Natural killer cell (primary cell): ENCODE data around the gene SPATA12. TPM values are rescaled to one million over a fixed set of nuclear protein-coding genes. Genes with fewer than 3 reads are reported as not detected.

Source experiments
- ATAC-seq, 3 donors: fragments of 150-1000 bp in 2 of 3; fragments of 200-7000 bp in 1 of 3; cut with Tn5 transposase; 1 replicate in 1 of 3; 2 replicates in 2 of 3; pipeline ENCODE4 v1.10.0; 2021; ENCODE audit warnings: mild to moderate bottlenecking in 2 of 3, moderate library complexity in 2 of 3
- DNase-seq, 2 donors: peaks; one replicate each; pipeline versions ENCODE4 v3.0.0 to v3.0.0-alpha.2; 2013 to 2021; ENCODE audit warnings: mixed read lengths in 1 of 2
- H3K27ac ChIP-seq: one replicate; pipeline ENCODE4 v1.5.1; 2013; ENCODE audit warnings: mild to moderate bottlenecking, low read length
- H3K27me3 ChIP-seq: one replicate; pipeline ENCODE4 v1.6.1; 2013; ENCODE audit warnings: low read length; ENCODE audit not compliant: control insufficient read depth, insufficient read depth
- H3K36me3 ChIP-seq: one replicate; pipeline ENCODE4 v1.6.1; 2013; ENCODE audit warnings: low read length; ENCODE audit not compliant: control insufficient read depth, insufficient read depth
- H3K4me1 ChIP-seq: one replicate; pipeline ENCODE4 v1.6.1; 2013; ENCODE audit warnings: low read length; ENCODE audit not compliant: control insufficient read depth, insufficient read depth
- H3K4me3 ChIP-seq: one replicate; pipeline ENCODE4 v1.5.1; 2013; ENCODE audit warnings: low read length
- H3K9me3 ChIP-seq: one replicate; pipeline ENCODE4 v1.6.1; 2013; ENCODE audit warnings: low read length; ENCODE audit not compliant: control insufficient read depth, insufficient read depth
- H3K27ac Mint-ChIP-seq, 2 donors: one replicate each; pipeline ENCODE4 v1.8.0; 2022; ENCODE audit warnings: mild to moderate bottlenecking in 2 of 2, mixed read lengths in 2 of 2, moderate library complexity in 1 of 2
- H3K27me3 Mint-ChIP-seq, 2 donors: one replicate each; pipeline ENCODE4 v1.8.0; 2022; ENCODE audit warnings: low read depth in 2 of 2, mixed read lengths in 2 of 2
- H3K36me3 Mint-ChIP-seq: one replicate; pipeline ENCODE4 v1.8.0; 2022; ENCODE audit warnings: mixed read lengths
- H3K4me1 Mint-ChIP-seq, 2 donors: one replicate each; pipeline ENCODE4 v1.8.0; 2022; ENCODE audit warnings: mixed read lengths in 2 of 2
- H3K4me3 Mint-ChIP-seq: one replicate; pipeline ENCODE4 v1.8.0; 2022; ENCODE audit warnings: mild to moderate bottlenecking, moderate library complexity, mixed read lengths
- H3K9me3 Mint-ChIP-seq, 2 donors: one replicate each; pipeline ENCODE4 v1.8.0; 2022; ENCODE audit warnings: mixed read lengths in 2 of 2
- WGBS: methylation state at CpG from one replicate; pipeline ENCODE4 v1.1.7; 2013; ENCODE audit warnings: missing lambda C conversion rate; ENCODE audit not compliant: insufficient coverage; 5-methylcytosine and 5-hydroxymethylcytosine counted together
- intact Hi-C: fragments of 100-400 bp; cut with micrococcal nuclease; formaldehyde crosslinking; loops from one replicate; pipeline ENCODE4 v1.14.2; 2022
- total RNA-seq, 4 donors: library from RNA; stranded (reverse); fragments of 120-200 nt in 1 of 4; gene quantifications; one replicate each; pipeline versions ENCODE4 v1.2.3 to v1.2.4, GENCODE V29; 2013 to 2022
- TF ChIP-seq, protein P1 (sequence below): fragments of 200-600 bp; IDR thresholded peaks from one replicate; pipeline ENCODE4 v1.8.0; 2022; ENCODE audit warnings: antibody characterized with exemption

Gene SPATA12
- total RNA-seq, 3 donors from 2014 or later (not counting 1 experiment from before 2014, with no cell fraction given), result not detected

- Mint-ChIP-seq H3K27me3 (peaks cover 0 to 12% of the 10 kb centered on the region in 2 donors), H3K4me3 (no peak overlapping the region), H3K36me3 (no peaks in the 10 kb centered on the region), H3K27ac (no peak overlapping the region), H3K9me3 (no peaks in the 10 kb centered on the region), H3K4me1 (peaks cover 0 to 5% of the 10 kb centered on the region in 2 donors)
- intact Hi-C loops, result no loop called here
- no peak for ATAC-seq
- Histone ChIP-seq H3K4me3 (no peak overlapping the region), H3K27ac (no peak overlapping the region), H3K9me3 (no peaks in the 10 kb centered on the region), H3K36me3 (no peaks in the 10 kb centered on the region), H3K27me3 (no peaks in the 10 kb centered on the region), H3K4me1 (no peaks in the 10 kb centered on the region)
- WGBS, result 89% methylated on average over 5 of the region's 5 CpGs
- TF ChIP-seq, protein P1, sequence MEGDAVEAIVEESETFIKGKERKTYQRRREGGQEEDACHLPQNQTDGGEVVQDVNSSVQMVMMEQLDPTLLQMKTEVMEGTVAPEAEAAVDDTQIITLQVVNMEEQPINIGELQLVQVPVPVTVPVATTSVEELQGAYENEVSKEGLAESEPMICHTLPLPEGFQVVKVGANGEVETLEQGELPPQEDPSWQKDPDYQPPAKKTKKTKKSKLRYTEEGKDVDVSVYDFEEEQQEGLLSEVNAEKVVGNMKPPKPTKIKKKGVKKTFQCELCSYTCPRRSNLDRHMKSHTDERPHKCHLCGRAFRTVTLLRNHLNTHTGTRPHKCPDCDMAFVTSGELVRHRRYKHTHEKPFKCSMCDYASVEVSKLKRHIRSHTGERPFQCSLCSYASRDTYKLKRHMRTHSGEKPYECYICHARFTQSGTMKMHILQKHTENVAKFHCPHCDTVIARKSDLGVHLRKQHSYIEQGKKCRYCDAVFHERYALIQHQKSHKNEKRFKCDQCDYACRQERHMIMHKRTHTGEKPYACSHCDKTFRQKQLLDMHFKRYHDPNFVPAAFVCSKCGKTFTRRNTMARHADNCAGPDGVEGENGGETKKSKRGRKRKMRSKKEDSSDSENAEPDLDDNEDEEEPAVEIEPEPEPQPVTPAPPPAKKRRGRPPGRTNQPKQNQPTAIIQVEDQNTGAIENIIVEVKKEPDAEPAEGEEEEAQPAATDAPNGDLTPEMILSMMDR, result no peak
- no peak for DNase-seq
Observed at GRCh38 chr3:57052662-57053061, 7.8 kb upstream of the SPATA12 start.

- no peaks in the 10 kb centered on the region for H3K4me1 ChIP-seq
- no peak overlapping the region for H3K27ac Mint-ChIP-seq
Observed at GRCh38 chr3:57053122-57053521, 7.3 kb upstream of the SPATA12 start.

DNA sequence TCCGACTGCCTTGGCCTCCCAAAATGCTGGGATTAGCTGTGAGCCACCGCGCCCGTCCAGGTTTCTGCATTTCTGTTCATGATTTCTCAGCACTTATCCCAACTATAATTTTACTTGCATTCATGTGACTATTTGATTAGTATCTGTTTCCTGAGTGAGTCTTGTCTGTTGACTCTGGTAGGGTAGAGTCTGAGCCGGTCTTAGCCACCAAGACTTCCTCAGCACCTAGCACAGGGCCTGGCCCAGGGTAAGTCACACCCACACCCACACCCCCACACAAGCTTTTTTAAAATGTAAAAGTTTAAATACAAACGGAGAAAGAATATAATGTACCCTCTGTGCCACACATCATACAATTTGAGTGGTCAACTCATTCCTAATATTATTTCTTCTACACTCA, 3.1 kb upstream of the SPATA12 start:
- H3K27me3 Mint-ChIP-seq, result peaks cover 0 to 3% of the 10 kb centered on the region in 2 donors
- H3K4me1 ChIP-seq, result no peaks in the 10 kb centered on the region
- WGBS, result 71% methylated on average over 5 of the region's 6 CpGs

More at GRCh38 chr3:57053122-57053521, 7.3 kb upstream of the SPATA12 start:
- Mint-ChIP-seq H3K4me3 (no peak overlapping the region), H3K27me3 (peaks cover 0 to 9% of the 10 kb centered on the region in 2 donors), H3K4me1 (peaks cover 0 to 5% of the 10 kb centered on the region in 2 donors), H3K9me3 (no peaks in the 10 kb centered on the region), H3K36me3 (no peaks in the 10 kb centered on the region)
- WGBS, result 91% methylated on average over 6 of the region's 6 CpGs
- Histone ChIP-seq H3K27me3 (no peaks in the 10 kb centered on the region), H3K27ac (no peak overlapping the region), H3K4me3 (no peak overlapping the region), H3K36me3 (no peaks in the 10 kb centered on the region), H3K9me3 (no peaks in the 10 kb centered on the region)
- no peak for ATAC-seq
- intact Hi-C loops, result no loop called here
- TF ChIP-seq, protein P1, result no peak
- DNase-seq, result no peak

GRCh38 chr3:57059411-57059810, 1.1 kb upstream of the SPATA12 start:
- ATAC-seq (no peak), DNase-seq (no peak)
- H3K27me3 Mint-ChIP-seq, result no peaks in the 10 kb centered on the region
- Histone ChIP-seq H3K4me1 (no peaks in the 10 kb centered on the region), H3K9me3 (no peaks in the 10 kb centered on the region), H3K27me3 (no peaks in the 10 kb centered on the region), H3K36me3 (no peaks in the 10 kb centered on the region), H3K4me3 (no peak overlapping the region), H3K27ac (no peak overlapping the region)
- H3K4me3 Mint-ChIP-seq, result no peak overlapping the region
- TF ChIP-seq, protein P1, result no peak
- WGBS, result 36% methylated on average over 3 of the region's 3 CpGs
- H3K4me1 Mint-ChIP-seq, result peaks cover 0 to 5% of the 10 kb centered on the region in 2 donors
- intact Hi-C loops, result no loop called here
- H3K27ac Mint-ChIP-seq, result no peak overlapping the region
- H3K36me3 Mint-ChIP-seq, result no peaks in the 10 kb centered on the region
- no peaks in the 10 kb centered on the region for H3K9me3 Mint-ChIP-seq

More for the DNA sequence above, 3.1 kb upstream of the SPATA12 start:
- DNase-seq (no peak), ATAC-seq (no peak)
- no peaks in the 10 kb centered on the region for H3K27me3 ChIP-seq
- intact Hi-C loops, result no loop called here
- peaks cover 0 to 5% of the 10 kb centered on the region in 2 donors for H3K4me1 Mint-ChIP-seq
- H3K36me3 ChIP-seq, result no peaks in the 10 kb centered on the region
- H3K36me3 Mint-ChIP-seq, result no peaks in the 10 kb centered on the region
- no peak overlapping the region for H3K4me3 Mint-ChIP-seq
- H3K9me3 Mint-ChIP-seq, result no peaks in the 10 kb centered on the region
- TF ChIP-seq, protein P1, result no peak
- H3K9me3 ChIP-seq, result no peaks in the 10 kb centered on the region
- H3K27ac Mint-ChIP-seq, result no peak overlapping the region
- no peak overlapping the region for H3K4me3 ChIP-seq
- H3K27ac ChIP-seq, result no peak overlapping the region
